Measurements from ENCODE around the gene TMC1.
A peak's percentile ranks its signal among the peaks of the same experiment; 100 is the strongest.

The TMC1 gene

DNA sequence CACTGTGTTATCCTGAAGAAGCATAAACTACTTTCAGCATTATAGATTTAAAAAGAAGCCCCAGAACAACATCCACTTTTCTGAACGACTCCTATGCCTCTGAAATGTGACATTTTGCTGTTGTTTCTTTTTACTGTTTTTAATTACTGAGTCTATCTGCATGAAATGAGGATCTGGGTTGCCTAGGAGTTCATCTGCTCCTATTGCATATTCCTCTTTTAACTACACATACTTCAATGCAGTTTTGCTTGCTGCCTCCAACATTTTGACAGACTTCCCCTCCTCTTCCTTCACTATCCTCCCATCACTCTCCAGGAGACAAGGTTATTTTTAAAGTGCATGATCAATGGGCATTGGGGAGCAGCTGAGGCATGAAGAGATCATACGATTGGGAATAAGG lies 164.5 kb downstream of the TMC1 start:
- no peak for DNase-seq

DNA sequence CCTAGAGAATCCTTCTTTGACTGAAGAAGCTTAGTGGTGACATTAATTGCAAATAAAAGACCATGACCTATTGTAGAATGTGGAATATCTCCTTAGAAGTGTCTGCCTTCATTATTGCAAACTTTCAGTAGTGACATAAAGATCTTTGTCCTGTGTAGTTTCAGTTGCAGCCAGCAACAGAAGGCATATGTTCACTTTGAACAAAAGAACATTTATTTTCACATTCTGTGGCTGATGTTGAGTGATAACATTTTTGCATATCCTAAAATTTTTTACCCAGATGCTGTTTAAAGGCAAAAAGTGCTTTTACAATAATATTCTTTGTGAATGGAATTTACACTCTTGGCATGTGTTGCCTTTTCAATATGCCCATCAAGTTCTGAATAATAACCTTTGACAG lies 165.9 kb downstream of the TMC1 start:
- no peak for DNase-seq

DNA sequence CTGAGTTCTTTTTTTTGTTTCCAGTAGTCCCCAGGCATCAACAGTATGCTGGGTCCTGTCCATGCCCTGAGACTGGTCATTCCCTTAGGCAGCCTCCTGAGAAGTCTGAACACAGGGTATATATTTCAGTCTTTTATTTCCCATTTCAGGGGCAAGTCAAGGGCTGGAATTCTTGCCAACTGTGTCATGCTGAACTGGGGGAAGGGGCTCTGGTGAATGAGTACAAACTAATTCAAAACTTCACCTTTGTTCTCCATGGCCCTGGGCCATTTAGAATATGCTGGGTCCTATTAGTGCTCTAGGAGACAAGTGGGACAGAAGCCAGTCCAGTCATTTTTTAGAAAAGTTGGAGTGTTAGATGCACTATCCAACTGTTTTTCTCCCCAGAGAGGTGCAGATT lies 170.3 kb downstream of the TMC1 start:
- DNase-seq: no peak

DNA sequence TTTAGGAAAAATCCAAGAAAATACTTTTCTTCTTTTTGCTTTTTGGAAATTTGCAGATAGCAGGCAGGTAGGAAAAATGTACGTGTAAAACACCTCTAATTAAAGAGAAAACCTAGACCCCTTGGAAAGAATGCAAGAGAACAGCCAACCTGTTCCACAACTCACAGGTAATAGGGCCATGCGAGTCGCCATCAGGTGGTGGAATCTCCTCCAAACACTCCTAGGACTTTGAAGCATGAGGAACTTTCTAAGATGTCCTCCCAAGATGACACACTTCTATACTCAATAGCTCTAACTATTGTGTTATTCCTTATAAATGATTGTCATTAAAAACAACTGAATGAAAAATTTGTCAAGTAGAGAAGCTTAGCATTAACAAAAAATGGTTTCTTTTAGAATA lies 174.0 kb downstream of the TMC1 start:
- no peak for DNase-seq

DNA sequence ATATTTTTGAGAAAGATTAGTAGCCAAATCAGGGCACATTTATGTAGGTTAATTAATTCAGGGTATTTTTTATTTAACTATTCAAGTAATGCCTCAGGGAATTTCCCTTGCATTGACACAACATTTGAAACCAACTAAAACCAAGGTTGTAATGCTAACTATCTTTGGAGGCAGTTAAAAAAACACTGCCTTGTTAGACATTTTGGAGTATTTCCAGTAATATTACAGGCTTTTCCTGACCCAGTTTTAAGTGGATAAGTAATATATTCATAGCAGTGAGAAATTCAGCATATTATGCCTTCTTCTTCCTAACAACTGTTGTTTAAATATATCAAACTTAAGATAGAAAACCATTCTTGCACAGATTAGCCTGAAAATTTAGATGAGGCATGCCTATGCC lies 175.1 kb downstream of the TMC1 start:
- no peak for DNase-seq

DNA sequence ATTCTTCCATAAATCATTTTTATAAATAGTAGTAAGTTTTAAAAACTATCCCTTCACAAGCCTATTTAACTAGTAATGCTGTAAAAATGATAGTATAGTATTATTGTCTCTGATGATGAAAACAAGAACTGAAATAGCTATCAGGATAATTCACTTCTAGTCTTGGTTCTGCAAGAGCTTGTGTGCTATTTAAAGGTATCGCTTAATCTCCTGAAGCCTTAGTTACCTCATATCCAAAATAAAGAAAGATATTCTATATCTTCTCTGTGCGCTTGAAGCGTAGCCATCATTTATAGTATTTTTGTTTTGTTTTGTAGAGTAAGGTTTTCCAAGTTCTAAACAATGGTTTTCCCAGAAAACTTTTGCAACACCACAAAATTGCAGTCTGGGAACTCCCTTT lies 180.1 kb downstream of the TMC1 start:
- DNase-seq: no peak

DNA sequence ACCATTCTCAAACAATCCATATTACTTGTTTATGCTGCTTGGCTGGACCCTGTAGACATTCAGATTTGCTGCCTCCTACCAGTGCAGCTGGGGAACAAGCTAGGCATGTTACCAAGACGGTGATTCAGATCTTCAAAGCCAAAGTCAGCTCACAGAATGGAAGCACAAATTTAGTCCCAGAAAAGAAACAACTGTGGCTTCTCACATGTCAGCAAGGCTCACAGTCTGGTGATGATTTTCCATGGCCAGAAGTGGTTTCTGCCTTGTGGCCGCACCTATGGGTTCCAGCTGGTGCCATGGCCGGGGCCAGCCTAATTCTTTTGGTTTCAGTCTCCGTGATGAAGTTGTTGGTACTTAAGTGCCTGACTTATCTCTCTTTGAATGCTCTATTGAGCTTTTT lies 182.2 kb downstream of the TMC1 start:
- DNase-seq: no peak

DNA sequence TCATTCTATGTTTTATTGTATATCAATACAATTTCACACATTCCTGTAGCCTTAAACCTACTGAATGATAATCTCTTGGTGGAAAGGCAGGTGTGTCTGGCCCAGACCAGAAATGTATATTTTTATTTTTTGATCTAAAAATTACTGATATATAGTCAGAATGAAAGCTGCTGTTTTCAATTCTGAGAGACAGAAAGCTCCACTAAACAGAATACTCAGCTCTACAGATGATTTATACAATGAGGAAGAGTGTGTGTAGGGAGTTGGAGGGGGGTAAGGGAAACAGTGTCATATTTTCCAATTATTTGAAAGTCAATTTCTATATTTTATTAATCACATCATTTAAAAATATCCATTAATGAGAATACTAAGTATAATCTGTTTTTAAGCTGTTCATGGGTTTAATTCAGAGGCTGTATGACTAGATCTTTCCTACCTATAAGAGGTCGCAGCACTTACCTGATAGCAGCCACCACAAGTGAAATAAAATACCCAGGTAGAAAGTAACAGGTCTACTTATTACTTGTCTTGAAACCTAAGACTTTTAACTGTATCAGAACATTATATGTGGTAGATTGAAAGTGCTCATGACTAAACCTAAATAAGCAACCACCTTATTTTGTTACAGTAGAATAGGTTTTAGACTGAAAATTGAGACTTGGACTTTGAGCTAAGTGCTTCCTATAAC lies 183.4 kb downstream of the TMC1 start:
- DNase-seq: no peak

DNA sequence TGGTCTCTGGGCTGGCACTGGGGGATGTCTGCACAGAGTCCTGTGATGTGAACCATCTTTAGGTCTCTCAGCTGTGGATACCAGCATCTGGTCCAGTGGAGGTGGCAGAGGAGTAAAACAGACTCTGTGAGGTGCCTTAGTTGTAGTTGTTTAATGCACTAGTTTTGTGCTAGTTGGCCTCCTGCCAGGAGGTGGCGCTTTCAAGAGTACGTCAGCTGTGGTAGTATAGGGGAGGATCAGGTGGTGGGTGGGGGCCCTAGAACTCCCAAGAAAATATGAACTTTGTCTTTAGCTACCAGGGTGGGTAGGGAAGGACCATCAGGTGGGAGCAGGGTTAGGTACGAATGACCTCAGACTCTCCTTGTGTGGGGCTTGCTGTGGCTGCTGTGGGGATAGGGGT lies 197.1 kb downstream of the TMC1 start:
- DNase-seq: no peak

DNA sequence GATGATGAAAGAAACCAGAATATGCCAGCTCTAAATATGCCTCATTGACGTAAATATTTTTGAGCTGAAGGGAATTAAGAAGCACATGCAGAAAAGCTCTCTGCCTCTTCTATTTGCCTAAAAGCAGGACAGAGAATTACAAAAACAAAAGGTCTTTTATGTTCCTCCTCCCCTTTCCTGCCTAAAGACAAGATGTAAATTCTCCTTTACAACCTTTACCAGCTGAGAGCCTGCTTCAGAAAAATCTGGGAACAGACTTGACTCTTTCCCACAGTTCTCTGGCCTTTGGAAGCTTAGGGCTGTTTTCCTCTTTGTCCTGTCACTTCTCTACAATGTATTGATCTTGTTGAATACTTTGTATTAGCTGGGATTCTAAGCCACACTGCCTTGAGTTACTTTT lies 199.7 kb downstream of the TMC1 start:
- DNase-seq: no peak

DNA sequence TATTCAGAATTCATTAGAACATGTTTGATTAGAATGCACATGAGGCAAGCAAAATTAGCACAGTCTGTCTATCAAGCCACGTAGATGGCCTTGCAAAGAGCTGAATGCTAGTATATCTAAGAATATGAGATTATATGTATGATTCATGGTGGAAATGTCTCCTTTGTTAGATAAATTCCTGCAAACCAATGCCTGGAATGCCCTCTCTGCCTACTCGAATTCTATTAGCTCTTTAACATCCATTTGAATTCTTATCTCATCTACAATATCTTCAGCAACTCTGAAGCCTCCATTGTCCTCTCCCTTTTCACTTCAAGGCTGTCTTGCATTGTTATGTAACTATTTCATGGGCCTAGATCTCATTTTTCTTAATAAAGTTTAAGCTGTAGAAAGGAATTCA lies 205.5 kb downstream of the TMC1 start:
- no peak for DNase-seq

DNA sequence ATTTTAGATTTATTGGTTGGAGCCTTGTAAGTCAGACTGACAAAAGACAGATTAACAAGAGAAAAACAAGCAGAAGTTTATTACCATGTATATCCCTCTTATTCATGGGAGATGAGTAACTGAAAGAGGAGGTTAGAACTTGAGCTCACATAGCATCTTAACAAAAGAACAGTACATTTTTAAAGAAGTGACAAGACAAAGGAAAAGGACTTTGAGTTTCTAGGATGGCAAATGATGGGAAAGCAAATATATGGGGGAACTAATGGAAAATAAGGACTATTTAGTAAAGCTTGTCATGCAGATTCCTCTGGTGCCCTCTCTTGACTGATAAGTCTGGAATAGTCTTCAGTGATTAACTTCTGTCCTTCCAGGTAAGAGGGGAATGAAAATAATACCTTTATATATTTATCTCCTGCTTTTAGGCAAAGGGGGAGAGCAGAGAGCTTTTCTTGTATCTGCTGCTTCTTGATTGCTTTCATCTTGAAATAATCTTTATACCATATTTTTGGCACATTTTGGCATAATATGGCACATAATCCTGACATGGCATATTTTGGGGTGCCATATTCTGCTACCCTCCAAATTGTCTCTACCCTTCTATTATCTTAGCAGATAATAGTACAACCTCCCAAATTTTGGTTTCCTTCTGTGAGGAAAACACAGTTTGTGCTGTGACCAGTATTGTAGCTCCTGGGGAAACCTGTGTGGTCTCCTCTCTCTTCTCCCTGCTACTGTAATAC lies 206.8 kb downstream of the TMC1 start:
- no peak for DNase-seq

DNA sequence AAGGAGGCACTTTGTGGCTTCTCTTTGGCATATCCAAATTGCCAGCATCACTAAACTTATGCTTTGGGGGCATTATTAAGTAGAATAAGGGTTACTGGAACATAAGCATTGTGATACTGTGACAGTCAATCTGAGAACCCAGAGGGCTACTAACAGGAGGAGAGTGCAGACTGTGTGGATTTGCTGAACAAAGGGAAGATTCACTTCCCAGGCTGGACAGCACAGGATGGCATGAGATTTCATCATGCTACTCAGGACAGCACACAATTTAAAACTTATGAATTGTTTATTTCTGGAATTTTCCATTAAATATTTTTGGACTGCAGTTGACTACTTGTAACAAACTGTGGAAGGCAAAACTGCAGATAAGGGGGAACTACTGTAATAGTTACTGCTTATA lies 212.5 kb downstream of the TMC1 start:
- no peak for DNase-seq

DNA sequence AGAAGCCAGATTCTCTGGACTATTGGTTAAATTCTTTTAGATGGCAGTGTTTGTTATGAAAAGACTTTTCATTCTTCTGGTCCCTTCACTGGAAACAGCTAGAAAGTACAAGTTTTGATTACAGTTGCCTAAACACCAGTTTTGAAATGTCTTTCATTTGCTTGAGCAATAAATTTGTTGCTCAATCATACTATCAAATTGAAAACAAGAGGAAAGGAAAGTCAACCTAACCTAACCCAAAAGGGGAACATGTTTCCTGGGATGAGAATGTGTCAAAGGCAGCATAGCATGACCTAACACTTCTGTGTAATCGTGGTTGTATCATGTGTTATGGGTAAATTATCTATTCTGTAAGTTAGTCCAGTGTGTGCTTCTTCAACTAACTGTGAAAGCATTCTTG lies 213.2 kb downstream of the TMC1 start:
- DNase-seq: no peak

DNA sequence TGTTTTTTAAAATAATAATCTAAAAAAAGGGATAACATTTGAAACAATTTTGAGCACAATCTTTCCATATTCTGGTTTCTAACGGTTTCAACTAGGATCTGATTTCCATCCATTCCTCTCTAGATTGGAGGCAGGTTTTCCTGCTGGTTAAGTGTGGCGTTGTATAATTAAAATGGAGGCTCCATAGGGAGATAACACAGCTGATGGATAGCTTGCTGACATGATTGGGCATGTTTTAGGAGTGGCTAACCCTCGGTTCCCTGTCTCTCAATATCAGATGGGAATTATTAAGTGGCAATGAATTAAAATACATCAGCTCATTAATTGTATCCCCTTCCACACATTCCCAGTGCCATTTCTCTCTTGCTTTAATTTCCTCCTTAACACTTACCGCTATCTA lies 222.4 kb downstream of the TMC1 start:
- DNase-seq: no peak

DNA sequence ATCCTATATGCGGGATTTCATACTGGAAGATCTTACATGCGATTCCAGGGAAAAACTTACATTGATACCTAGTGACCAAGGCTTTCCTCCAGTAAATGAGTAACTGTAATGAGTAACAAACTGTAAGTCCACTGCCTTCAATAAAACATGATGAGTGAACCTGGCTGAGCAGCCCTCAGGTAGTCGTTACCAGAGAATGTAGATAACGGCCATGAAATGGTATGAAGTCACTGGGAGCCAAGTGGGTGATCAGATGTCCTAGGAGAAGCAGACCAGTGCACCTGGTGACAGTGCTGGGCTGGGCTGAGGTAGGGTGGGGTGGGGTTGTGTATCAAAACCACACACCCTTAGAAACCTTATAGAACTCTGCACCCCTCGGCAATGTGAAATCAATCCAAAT lies 227.9 kb downstream of the TMC1 start:
- no peak for DNase-seq

DNA sequence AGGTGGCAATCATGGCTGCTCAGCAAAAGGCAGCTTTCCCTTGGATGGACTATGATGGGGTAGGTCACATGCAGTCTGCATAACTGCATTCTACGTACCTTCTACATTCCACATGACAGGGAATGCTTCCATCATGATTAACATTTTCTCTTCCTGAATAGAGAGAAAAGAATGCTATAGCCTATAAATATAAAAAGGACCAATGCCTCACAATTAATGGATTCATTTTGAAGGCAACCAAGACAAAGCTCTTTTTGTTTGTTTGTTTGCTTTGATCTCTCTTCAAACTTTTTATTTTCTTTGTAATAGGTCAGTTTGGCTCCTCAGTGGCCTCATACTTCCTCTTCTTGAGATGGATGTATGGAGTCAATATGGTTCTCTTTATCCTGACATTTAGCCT lies 230.1 kb downstream of the TMC1 start:
- no peak for DNase-seq

DNA sequence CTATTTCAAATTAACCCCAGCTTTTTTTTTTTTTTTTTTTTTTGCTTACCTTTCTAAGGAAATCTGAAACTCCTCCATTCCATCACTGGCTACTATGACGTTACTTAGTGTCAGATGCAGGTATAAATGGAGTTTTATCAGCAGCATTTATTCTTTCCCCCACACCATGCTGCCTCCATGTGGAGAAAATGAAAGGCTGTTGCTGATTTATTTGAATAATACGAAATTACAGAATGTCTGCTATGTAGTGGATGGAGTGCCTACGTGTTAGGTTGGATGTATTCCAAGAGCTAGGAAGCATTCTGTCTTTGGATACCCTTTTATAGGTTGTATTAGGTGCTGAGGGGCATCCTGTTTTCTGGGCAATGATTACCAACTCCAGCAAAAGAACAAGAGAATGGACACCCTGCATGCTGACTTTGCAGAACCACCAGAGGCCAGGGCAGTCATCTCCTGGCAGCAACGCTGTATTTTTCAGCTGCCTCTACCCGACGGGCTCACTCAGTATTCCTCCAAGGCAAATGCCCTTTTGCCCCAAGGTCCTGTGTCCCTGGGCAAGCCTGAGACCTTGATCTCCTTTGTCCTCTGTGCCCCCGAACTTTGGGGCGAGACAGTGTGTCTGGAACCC lies 232.0 kb downstream of the TMC1 start:
- no peak for DNase-seq

DNA sequence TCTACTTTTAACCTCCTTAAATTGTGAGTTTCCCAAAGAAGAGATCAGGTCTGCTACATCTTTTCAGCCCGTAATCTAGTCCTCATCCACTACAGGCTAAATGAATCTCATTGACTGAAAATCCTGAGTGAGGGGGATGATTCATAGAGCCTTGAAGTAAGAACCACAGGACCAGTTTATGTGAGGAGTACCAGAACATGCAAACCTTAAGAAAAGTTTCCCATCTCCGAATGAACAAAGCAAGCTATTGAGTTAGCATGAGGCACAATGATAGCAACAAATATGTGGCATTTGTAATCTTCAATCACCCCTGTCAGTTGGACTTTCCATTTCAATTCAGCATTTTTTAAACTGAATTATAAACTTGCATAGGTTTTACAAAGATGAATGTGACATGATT lies 234.4 kb downstream of the TMC1 start:
- no peak for DNase-seq

DNA sequence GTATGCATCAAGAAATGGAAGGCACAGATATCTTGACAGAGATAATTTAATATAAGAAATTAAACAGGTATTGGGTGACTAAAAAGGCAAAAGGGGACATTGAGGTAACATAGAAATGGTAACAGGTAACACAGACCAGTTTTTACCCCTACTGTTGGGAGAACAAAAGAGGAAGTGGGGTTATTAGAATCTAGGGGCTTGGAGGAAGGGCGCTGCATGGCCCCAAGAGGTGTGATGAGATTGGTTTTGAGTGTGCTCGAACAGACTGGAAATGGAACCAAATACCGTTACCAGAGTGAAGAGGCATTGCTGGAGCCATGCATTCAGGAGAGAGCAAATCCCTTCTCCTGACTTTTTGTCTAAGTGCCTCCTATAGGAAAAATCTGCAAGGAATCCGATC lies 237.5 kb downstream of the TMC1 start:
- no peak for DNase-seq

DNA sequence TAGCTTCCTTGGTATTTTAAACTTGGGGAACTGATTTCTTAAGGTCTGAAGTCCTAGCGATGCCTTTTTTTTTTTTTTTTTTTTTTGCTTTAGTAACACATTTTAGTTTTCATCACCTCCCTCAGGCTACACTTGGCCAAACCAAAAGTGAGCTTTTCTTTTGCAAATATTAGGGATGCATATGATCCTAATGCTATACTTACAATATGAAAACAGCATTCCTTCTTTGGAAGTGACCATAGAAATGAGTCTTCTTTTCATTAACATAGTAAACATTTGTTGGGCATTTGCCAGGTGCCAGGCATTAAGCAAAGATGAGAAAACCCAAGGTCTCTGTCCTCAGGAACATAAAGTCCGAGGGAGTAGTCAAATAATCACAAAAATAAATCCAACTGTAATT lies 241.6 kb downstream of the TMC1 start:
- DNase-seq: no peak

DNA sequence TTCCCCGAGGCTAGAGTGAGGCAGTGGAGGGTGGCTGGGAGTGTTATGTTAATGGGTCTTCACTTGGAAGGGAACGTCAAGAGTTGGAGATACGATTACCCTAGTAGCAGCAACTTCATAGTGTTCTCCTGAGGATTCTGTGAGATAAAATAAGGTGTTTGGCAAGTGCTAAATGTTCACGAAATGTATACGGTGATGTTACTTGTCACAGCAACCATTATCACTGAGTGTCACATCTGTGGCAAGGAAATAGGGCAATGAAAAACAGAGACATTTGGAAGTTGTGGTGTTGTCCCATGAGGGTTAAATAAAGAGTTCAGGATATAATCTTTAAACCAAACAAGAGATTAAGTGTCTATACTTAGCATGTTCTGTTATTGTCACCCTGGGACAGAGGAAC lies 248.1 kb downstream of the TMC1 start:
- DNase-seq: no peak

DNA sequence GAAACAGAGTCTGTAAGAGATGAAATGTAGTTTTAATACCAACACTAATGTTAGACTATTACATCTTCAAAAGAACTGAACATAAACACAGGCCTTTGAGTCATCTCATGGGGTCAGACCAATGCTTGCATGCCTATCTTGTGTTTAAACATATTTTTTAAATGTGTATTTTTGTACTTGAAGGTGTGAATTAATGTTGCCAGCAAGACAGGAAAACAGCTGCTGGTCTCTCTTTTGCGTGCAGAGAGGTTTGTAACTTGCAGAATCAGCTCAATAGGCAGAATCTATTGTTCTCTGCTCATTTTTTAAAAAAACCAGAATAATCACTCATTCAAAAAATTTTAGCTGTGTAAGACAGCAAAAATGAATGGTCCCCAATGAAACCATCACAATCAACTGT lies 251.3 kb downstream of the TMC1 start:
- peak; percentile 2 for DNase-seq

DNA sequence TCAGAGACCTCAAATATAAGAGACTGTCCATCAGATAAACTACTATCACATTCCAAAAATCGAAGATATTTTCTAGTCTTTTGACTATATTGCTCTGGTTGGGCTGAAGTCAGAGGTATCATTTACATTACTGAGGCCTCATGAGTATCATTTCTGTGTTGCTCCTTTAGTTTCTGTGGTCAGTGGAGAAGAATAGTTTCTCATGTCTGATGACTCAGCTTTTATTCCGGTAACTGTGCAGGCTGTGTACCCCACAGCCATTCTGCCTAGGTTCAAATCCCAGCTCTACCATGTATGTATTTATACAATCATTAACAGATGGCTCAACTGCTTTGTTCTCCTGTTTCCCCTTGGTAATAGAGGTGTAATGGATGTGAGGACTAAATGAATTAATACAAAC lies 252.2 kb downstream of the TMC1 start:
- no peak for DNase-seq

DNA sequence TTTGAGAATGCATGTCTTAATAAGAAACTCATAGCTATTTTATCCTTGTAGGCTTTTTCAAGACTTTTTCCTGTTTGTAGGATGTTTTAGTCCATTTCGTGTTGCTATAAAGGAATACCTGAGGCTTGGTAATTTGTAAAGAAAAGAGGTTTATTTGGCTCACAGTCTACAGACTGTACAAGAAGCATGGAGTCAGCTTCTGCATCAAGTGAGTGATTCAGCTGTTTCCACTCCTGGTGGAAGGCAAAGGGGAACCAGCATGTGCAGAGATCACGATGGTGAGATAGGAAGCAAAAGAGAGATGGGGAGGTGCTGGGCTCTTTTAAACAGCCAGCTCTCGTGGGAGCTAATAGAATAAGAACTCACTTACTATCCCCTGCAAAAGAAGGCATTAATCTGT lies 254.2 kb downstream of the TMC1 start:
- no peak for DNase-seq
